Activated CD8-positive, alpha-beta T cell treated with anti-CD3 and anti-CD28 coated beads for 36 hours (primary cell): ENCODE measurements around the gene ARMC10. TPM values are rescaled to one million over a fixed set of nuclear protein-coding genes. Genes with fewer than 3 reads are reported as not detected.
"Not testable (repeated sequence)": the region's sequence is repeated elsewhere in the genome, so short reads cannot be mapped to it uniquely, and the experiment has no call there.

ENCODE experiments used
- ATAC-seq: fragments of 200-7000 bp; cut with Tn5 transposase; one replicate; pipeline ENCODE4 v1.10.0; 2021; ENCODE audit warnings: mild to moderate bottlenecking, moderate library complexity
- CTCF ChIA-PET: fragments of 350-600 bp; sonication (Branson Sonifier 250); formaldehyde crosslinking; loops from one replicate; lab custom pipeline; 2021; ENCODE audit warnings: antibody characterized with exemption; lab: Charles Lee
- POLR2A ChIA-PET: fragments of 350-600 bp; sonication (Branson Sonifier 250); formaldehyde crosslinking; loops from one replicate; lab custom pipeline; 2021; ENCODE audit warnings: antibody characterized with exemption; lab: Charles Lee
- DNase-seq: peaks from one replicate; pipeline ENCODE4 v3.0.0-alpha.2; 2020
- H3K27ac Mint-ChIP-seq: one replicate; pipeline ENCODE4 v1.8.0; 2021; ENCODE audit warnings: mild to moderate bottlenecking, mixed read lengths
- H3K27me3 Mint-ChIP-seq: one replicate; pipeline ENCODE4 v1.8.0; 2021; ENCODE audit warnings: mixed read lengths
- H3K36me3 Mint-ChIP-seq: one replicate; pipeline ENCODE4 v1.8.0; 2021; ENCODE audit warnings: low read depth, mixed read lengths
- H3K4me1 Mint-ChIP-seq: one replicate; pipeline ENCODE4 v1.8.0; 2021; ENCODE audit warnings: low read depth, mixed read lengths
- H3K4me3 Mint-ChIP-seq: one replicate; pipeline ENCODE4 v1.8.0; 2021; ENCODE audit warnings: mild to moderate bottlenecking, moderate library complexity, mixed read lengths
- H3K9me3 Mint-ChIP-seq: one replicate; pipeline ENCODE4 v1.8.0; 2021; ENCODE audit warnings: mixed read lengths
- intact Hi-C: fragments of 100-400 bp; cut with micrococcal nuclease; formaldehyde crosslinking; loops from one replicate; pipeline ENCODE4 v1.10.0; 2022
- total RNA-seq, 2 experiments: library from RNA; stranded (reverse); gene quantifications; one replicate each; pipeline ENCODE4 v1.2.3, GENCODE V29; 2021
- TF ChIP-seq, protein P1 (sequence below): fragments of 200-600 bp; IDR thresholded peaks from one replicate; pipeline ENCODE4 v1.8.0; 2022; ENCODE audit warnings: antibody characterized with exemption, mild to moderate bottlenecking

The ARMC10 gene
- total RNA-seq, 2 experiments from 2014 or later, result 37.6 to 44.0 TPM

DNA sequence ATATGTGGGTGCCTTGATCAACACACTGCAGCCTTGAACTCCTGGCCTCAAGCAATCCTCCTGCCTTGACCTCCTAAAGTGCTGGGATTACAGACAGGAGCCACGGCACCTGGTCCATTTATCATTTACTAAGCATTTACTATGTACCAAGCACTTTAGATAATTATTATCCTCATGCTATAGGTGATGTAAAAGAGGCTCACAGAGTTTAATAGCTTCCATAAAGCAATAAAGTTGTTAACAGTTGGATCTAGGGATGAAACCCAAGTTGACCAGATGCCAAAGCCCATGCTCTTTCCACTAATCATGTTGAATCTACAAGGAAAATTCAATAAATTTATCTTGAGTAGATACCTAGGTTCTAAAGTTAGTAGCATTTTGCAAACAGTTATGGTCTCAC is 68.9 kb downstream of the ARMC10 start:
- TF ChIP-seq, protein P1, sequence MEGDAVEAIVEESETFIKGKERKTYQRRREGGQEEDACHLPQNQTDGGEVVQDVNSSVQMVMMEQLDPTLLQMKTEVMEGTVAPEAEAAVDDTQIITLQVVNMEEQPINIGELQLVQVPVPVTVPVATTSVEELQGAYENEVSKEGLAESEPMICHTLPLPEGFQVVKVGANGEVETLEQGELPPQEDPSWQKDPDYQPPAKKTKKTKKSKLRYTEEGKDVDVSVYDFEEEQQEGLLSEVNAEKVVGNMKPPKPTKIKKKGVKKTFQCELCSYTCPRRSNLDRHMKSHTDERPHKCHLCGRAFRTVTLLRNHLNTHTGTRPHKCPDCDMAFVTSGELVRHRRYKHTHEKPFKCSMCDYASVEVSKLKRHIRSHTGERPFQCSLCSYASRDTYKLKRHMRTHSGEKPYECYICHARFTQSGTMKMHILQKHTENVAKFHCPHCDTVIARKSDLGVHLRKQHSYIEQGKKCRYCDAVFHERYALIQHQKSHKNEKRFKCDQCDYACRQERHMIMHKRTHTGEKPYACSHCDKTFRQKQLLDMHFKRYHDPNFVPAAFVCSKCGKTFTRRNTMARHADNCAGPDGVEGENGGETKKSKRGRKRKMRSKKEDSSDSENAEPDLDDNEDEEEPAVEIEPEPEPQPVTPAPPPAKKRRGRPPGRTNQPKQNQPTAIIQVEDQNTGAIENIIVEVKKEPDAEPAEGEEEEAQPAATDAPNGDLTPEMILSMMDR, result no peak
- H3K36me3 Mint-ChIP-seq, result peaks cover 20% of the 10 kb centered on the region

DNA sequence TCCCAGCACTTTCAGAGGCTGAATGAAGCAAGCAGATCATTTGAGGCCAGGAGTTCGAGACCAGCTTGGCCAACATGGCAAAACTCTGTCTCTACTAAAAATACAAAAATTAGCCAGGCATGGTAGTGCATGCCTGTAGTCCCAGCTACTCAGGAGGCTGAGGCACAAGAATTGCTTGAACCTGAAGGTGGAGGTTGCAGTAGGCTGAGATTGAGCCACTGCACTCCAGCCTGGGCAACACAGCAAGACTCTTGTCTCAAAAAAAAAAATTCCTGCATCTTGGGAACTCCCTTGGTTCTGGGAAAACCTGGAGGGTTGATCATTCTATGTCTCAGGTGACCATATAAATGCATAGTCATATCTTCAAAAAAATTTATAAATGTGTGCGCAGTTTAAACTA is 69.8 kb downstream of the ARMC10 start:
- ATAC-seq, H3K27me3 Mint-ChIP-seq, H3K9me3 Mint-ChIP-seq, CTCF ChIA-PET, H3K27ac Mint-ChIP-seq, POLR2A ChIA-PET, H3K4me3 Mint-ChIP-seq, DNase-seq: not testable (repeated sequence)
- peaks cover 20% of the 10 kb centered on the region for H3K36me3 Mint-ChIP-seq
- H3K4me1 Mint-ChIP-seq, result peaks cover 36% of the 10 kb centered on the region
- intact Hi-C loops, result loop anchor here (5.0 kb wide), 1 partner anchor 67 kb away; the partner anchor contains the start of gene ARMC10

More for the DNA sequence above, 68.9 kb downstream of the ARMC10 start:
- Mint-ChIP-seq H3K4me3 (no peak overlapping the region), H3K9me3 (peaks cover 3% of the 10 kb centered on the region), H3K27ac (no peak overlapping the region), H3K4me1 (peaks cover 33% of the 10 kb centered on the region), H3K27me3 (no peaks in the 10 kb centered on the region)
- intact Hi-C loops, result no loop called here
- ChIA-PET CTCF (no interaction called here), POLR2A (no interaction called here)
- ATAC-seq, result no peak
- no peak for DNase-seq

GRCh38 chr7:103148131-103148993 is 73.4 kb downstream of the ARMC10 start:
- ATAC-seq, result no peak
- Mint-ChIP-seq H3K4me1 (peaks cover 34% of the 10 kb centered on the region), H3K4me3 (peak overlapping the region; percentile 98), H3K9me3 (no peaks in the 10 kb centered on the region), H3K36me3 (peaks cover 6% of the 10 kb centered on the region), H3K27me3 (no peaks in the 10 kb centered on the region), H3K27ac (peak overlapping the region; percentile 99)
- TF ChIP-seq, protein P1, result no peak
- intact Hi-C loops, result loop anchor here (5.0 kb wide), 1 partner anchor 71 kb away; the partner anchor contains the start of gene ARMC10
- ChIA-PET POLR2A (interaction anchor here (0.7 to 1.3 kb wide), 5 partner anchors 8 to 73 kb away, joined by 3 to 15 read pairs (median 3); partner anchors contain the start of genes ARMC10 and FBXL13), CTCF (no interaction called here)
- DNase-seq, result no peak

Other genes with a start within 250 kb of the ARMC10 start
- gene LRRC17, start 162.1 kb upstream of the ARMC10 start, total RNA-seq, result not detected
- gene FBXL13, start 344 bp upstream of the ARMC10 start, total RNA-seq, result 1 to 10 TPM in 1 of 2 experiments, under 1 TPM in 1; 0.96 to 1.4 TPM
- gene NAPEPLD, start 74.0 kb downstream of the ARMC10 start, total RNA-seq, result 1 to 10 TPM; 5.1 to 6.3 TPM
- 10 to 100 TPM; 80.5 to 89.3 TPM for gene PMPCB, start 222.3 kb downstream of the ARMC10 start, total RNA-seq